GM21825 (cell line): ENCODE measurements around the gene MAP4K1.
"Not testable (repeated sequence)": the region's sequence is repeated elsewhere in the genome, so short reads cannot be mapped to it uniquely, and the experiment has no call there.

Experiments
- ATAC-seq: cut with Tn5 transposase; IDR thresholded peaks from one replicate; pipeline ENCODE4 v1.9.1; 2021; ENCODE audit warnings: mild to moderate bottlenecking, moderate library complexity; ENCODE audit not compliant: unreplicated experiment

MAP4K1 gene

DNA sequence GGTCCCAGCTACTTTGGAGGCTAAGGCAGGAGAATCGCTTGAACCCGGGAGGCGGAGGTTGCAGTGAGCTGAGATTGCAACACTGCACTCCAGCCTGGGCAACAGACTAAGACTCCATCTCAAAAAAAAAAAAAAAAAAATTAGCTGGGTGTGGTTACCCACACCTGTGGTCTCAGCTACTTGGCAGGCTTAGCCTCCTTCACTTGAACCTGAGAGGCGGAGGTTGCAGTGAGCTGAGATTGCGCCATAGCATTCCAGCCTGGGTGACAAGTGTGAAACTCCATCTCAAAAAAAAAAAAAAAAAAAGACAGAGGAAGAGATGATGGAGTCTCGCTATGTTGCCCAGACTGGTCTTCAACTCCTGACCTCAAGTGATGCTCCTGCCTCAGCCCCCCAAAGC lies 38.4 kb downstream of the MAP4K1 start:
- ATAC-seq, result not testable (repeated sequence)

DNA sequence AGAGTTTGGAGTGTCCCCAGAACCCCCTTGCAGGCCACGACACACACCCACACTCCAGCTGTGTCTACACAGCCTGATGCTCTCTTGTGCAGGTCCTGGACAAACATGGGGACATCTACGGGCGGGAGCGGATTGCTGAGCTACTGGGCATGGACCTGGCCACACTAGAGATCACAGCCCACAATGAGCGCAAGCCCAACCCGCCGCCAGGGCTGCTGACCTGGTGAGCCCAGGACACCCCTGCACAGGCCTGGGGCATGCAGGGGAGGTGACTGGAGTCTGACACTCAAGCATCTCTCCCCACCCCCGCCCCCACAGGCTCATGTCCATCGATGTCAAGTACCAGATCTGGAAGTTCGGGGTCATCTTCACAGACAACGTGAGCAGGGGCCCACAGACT lies 39.9 kb downstream of the MAP4K1 start:
- no peak for ATAC-seq

DNA sequence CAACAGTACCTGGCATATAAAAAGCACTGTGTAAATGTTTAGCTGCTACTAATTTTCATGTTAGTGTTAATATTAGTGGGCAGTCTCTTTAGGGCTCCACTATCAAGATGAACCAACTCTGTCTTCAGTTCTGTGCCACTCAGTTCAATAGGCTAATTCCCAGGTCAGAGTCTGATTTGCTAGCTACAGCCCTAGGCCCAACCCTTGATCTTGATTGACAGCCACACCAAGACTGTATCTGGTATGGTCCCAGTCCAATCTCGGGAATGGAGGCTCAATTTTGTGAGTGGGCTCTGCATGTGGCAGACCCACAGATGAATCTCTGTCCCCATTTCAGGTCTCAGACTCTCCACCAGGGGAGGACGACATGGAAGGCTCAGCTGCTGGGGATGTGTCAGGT lies 46.1 kb downstream of the MAP4K1 start:
- no peak for ATAC-seq

DNA sequence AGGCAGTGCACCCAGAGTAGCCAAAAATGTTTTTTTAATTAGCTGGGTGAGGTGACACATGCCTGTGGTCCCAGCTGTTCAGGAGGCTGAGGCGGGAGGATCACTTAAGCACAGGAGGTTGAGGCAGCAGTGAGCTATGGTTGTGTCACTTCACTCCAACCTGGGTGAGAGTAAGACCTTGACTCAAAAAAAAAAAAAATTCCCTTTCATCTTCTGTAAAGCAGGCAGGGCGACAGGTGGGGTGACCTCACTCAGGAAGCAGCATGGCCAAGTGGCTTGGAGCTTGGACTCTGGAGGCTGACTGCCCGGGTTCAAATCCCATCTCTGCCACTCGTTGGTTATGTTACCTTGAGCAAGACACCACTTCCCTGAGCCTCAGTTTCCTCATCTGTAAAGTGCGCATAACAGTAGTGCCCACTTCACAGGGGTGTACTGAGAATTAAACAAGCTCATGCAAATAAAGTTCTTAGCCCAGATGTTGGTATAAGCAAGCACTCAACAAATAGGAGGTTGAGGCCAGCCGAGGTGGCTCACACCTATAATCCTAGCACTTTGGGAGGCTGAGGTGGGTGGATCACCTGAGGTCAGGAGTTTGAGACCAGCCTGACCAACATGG lies 48.3 kb downstream of the MAP4K1 start:
- ATAC-seq, result no peak

DNA sequence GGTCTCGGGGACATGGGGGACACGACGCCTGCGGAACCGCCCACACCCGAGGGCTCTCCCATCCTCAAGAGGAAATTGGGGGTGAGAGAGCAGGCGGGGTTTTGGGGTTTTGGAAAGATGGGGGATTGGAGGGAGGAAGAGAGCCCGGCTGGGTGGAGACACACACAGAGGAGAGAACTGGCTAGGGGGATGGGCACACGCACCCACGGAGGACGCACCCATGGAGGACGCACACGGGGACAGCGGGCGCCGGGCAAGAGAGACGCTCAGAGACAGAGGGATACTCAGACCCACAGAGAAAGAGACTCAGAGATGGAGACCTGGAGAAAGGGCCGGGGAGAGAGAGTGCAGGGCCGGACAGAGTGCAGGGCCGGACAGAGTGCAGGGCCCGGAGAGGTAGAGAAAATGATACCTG lies 52.1 kb downstream of the MAP4K1 start:
- no peak for ATAC-seq

DNA sequence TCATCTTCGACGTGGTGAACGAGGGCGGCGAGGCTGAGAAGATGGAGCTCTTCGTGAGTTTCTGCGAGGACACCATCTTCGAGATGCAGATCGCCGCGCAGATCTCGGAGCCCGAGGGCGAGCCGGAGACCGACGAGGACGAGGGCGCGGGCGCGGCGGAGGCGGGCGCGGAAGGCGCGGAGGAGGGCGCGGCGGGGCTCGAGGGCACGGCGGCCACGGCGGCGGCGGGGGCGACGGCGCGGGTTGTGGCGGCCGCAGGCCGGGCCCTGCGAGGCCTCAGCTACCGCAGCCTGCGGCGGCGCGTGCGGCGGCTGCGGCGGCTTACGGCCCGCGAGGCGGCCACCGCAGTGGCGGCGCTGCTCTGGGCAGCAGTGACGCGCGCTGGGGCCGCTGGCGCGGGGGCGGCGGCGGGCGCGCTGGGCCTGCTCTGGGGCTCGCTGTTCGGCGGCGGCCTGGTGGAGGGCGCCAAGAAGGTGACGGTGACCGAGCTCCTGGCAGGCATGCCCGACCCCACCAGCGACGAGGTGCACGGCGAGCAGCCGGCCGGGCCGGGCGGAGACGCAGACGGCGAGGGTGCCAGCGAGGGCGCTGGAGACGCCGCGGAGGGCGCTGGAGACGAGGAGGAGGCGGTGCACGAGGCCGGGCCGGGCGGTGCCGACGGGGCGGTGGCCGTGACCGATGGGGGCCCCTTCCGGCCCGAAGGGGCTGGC lies 52.6 kb downstream of the MAP4K1 start:
- no peak for ATAC-seq

DNA sequence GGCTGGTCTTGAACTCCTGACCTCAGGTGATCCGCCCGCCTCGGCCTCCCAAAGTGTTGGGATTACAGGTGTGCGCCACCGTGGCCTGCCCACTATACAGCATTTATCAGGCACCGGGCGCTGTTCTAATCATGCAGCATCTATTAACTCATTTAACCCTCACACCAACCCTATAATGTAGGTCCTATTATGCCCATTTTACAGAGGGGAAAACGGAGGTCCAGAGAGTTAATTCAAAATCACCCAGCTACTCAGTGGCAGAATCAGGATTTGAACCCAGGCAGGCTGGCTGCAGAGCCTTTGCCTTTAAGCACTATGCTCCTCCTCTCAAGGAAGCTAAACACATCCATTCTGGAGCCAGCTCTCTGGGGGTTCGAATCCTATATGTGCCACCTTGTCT lies 54.3 kb downstream of the MAP4K1 start:
- no peak for ATAC-seq

DNA sequence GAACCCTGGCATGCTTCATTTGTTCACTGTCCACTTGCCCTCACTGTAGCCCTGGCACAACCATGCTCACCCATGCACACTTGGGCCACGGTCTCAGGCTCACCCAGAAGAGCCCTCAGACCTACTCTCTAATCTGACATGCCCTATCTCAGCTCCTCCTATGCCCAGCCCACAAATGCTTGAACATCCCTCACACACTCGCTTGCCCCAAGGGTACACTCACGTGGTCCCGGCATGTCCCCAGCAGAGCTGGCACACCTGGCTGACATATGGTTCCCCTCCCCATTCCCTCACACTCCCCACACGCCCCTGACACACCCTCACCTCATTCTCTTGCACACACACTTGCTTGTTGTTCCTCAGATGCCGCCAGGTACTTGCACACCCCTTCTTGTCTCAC lies 55.7 kb downstream of the MAP4K1 start:
- ATAC-seq, result no peak

DNA sequence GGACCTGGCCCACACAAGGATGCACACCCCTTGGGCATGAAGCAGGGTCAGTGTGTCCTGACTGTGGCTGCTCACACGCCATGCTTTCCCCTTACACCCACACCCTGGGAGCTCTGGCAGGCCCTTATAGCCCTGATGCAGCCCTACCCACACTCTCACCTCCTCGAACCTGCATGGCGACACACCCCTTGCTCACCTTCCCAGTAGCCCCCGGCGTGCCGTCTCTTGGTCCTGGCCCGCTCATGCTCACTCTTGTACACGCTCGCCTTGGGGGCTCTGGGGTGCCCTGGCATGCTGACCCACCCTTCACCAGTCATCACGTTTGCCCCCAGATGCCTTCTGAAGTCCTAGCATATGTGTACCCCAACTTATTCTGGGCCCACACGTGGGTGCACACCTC lies 56.1 kb downstream of the MAP4K1 start:
- ATAC-seq, result no peak

DNA sequence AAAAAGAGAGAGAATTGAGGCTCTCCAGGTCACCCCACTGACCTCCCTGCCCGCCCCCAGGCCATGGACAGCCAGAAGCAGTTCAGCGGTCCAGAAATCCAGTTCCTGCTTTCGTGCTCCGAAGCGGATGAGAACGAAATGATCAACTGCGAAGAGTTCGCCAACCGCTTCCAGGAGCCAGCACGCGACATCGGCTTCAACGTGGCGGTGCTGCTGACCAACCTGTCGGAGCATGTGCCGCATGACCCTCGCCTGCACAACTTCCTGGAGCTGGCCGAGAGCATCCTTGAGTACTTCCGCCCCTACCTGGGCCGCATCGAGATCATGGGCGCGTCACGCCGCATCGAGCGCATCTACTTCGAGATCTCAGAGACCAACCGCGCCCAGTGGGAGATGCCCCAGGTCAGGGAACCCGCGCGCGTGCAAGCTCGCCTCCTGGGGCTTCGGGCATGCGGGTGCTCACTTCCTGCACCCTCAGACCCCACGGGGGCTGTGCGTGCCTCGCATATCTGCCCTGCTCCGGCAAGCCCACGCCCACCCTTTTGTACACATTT lies 56.6 kb downstream of the MAP4K1 start:
- ATAC-seq, result no peak

DNA sequence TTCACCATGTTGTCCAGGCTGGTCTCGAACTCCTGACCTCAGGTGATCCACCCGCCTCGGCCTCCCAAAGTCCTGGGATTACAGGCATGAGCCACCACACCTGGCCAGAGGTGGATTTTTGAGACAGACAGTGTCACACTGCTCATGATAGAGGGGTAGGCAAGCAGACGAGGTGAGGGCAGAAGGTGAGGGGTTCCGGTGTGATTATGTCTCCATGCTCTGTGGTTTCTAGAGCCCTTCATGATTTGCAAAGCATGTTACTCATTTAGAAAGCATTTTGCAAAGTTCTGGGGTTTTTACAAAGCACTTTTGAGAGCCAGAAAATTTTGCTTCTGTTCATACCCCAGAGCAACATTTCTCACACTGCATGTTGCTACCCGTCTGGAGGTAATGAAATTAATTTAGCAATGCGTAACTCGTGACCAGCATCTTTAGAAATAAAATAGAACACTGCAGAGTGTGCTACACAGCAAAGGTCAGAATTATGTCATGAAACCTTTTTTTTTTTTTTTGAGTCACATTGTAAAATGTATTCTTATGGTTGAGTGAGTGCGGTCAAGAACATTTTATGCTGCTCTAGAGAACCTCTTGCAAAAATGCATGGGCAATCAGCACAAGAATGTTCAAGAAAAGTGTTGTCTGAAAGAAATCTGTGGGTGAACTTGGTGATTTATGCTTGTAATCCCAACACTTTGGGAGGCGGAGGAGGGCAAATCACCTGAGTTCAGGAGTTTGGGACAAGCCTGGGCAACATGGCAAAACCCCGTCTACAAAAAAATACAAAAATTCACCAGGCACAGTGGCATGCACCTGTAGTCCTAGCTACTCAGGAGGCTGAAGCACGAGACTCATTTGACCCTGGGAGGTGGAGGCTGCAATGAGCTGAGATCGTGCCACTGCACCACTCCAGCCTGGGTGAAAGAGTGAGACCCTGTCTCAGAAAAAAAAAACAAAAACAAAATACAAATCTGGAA lies 58.0 kb downstream of the MAP4K1 start:
- peak; percentile 55 for ATAC-seq

DNA sequence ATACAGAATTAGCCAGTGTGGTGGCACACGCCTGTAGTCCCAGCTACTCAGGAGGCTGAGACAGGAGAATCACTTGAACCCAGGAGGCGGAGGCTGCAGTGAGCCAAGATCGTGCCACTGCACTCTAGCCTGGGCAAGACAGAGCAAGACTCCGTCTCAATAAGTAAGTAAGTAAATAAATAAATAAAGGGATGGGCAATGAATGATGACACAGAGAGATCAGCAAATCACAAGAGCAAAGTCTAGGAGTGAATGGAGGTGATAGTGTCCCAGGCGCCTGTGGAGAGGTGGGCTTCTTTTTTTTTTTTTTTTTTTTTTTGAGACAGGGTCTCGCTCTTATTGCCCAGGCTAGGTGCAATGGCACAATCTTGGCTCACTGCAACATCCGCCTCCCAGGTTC lies 58.8 kb downstream of the MAP4K1 start:
- not testable (repeated sequence) for ATAC-seq

DNA sequence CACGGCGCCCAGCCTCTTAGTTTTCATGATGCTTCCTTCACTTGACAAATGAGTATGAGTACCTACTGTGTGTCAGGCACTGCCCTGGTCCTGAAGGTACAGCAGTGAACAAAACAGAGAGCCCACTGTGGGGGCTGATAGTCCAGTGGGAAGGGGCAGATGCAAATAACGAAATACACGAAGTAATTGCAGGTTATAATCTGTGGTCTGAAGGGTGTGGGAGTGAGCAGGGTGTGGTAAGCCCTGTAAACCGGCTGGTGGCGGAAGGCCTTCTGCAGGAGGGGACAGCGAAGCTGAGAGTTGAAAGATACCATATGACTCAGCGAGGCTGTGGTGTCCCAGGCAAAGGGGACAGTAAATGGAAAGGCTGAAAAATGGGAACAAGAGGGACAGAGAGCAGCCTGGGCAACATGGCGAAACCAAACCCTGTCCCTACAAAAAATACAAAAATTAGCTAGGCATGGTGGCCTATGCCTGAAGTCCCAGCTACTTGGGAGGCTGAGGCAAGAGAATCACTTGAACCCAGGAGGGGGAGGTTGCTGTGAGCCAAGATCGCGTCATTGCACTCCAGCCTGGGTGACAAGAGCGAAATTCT lies 60.5 kb downstream of the MAP4K1 start:
- ATAC-seq, result peak; percentile 52

DNA sequence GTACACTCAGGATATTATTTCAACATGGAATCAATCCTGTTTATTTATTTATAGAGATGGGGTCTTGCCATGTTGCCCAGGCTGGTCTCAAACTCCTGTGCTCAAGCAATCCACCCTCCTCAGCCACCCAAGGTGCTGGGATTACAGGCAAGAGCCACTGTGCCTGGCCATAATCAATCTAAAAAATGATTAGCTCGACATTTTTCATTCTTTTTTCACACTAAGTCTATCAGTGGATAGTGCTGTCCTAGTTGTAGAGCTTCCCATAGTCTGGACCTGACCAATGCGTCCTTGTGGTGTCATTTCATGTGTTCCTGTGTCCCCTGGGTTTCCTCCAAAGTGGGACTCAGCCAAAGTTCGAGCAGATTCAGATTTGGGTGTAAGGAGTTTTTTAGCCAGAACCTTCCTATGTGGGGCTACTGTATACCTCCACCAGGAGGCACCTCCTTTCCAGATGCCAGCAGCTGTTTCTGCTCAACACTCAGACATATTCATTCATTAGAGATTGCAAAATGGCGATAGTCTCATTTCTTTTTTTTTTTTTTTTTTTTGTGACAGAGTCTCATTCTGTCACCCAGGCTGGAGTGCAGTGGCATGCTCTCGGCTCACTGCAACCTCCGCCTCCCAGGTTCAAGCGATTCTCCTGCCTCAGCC lies 61.1 kb downstream of the MAP4K1 start:
- ATAC-seq, result no peak

DNA sequence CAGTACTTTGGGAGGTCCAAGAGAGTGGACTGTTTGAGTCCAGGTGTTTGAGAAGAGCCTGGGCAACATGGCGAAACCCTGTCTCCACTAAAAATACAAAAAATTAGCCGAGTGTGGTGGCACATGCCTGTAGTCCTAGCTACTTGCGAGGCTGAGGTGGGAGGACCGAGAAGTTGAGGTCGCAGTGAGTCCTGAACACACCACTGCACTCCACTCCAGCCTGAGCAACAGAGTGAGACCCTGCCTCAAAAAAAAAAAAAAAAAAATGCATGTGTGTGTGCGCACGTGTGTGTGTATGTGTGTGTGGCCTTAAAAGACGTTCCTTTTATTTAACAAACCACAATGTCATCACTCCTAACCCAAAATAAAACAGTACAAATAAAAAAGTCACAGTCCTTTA lies 62.6 kb downstream of the MAP4K1 start:
- ATAC-seq, result no peak

DNA sequence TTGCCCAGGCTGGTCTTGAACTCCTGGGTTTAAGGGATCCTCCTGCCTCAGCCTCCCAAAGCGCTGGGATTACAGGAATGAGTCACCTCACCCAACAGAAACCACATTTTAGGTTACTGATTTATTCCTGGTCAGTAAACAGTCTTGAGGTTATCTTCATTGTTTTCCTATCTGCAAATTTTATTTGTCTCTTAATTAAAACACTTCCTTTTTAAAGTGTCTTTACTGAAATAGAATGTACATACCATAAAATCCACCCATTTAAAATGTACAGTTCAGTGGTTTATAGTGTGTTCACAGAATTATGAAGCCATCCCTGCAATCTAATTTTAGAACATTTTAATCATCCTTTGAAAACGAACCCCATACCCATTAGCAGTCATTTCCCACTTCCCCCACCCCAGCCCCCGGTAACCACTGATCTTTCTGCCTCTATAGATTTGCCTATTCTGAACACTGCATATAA lies 63.0 kb downstream of the MAP4K1 start:
- no peak for ATAC-seq

DNA sequence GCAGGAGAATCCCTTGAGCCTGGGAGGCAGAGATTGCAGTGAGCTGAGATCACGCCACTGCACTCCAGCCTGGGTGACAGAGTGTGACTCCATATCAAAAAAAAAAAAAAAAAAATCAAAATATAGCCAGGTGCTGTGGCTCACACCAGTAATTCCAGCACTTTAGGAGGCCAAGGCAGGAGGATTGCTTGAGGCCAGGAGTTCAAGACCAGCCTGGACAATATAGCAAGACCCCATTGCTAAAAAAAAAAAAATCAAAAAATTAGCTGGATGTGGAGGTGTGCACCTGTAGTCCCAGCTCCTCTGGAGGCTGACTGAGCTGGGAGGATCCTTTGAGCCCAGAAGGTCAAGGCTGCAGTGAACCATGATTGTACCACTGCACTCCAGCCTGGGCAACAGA lies 64.5 kb downstream of the MAP4K1 start:
- ATAC-seq, result not testable (repeated sequence)

DNA sequence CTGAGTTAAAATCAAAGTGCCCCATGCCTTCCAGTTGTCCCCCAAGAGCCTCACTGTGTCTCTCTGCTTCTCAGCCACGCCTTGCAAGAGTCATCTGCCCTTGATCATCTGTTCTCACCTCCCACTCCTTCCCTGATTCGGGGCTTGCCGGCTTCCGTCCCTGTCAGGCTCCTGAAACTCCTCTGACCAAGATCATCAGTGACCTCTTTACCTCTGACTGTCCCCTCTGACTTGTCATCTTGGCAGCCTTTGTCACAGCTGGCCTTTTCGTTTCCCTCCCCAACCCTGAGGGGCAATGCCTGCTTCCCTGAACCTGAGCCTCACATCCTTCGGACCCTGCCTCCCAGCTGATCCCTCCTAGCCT lies 66.3 kb downstream of the MAP4K1 start:
- ATAC-seq, result no peak

DNA sequence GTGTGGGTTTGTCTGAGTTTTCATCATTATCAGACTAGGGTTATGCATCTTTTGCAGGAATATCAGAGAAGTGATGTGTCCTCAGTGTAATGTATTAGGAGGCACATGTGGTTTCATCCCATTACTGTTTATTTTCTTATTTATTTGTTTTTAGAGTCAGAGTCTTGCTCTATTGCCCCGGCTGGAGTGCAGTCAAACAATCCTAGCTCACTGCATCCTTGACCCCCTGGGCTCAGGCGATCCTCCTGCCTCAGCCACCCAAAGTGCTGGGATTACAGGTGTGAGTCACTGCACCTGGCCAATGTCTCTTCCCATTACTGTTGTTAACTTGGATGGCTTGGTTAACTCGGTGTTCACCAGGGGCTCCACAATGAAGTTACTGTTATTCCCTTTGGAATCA lies 67.4 kb downstream of the MAP4K1 start:
- ATAC-seq, result no peak

DNA sequence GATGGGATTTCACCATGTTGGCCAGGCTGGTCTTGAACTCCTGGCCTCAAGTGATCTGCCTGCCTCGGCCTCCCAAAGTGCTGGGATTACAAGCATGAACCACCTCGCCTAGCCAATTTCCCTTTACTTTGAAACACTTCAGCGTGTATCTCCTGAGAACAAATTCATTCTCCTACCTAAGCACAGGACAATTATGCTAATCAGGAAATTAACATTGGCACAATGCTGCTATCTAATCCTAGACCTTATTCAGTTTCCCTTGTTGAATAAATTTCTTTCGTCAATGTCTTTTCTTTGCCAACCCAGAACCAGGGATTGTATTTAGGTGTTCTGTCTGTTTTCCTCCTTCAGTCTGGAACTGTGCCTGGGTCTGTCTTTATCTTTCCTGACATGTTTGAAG lies 67.8 kb downstream of the MAP4K1 start:
- no peak for ATAC-seq
